ENCODE data around the gene BORCS8.

- no peak for TF ChIP-seq CTCF (IDR thresholded peaks at IDR 0.05; ENCODE audit: insufficient read depth, low read length)
- no peak for TF ChIP-seq POLR2AphosphoS5 (IDR thresholded peaks at IDR 0.05; ENCODE audit: low read depth)
These were observed 12.2 kb downstream of the BORCS8 start for GRCh38 chr19:19179548-19180441.

Data from HL-60 (cell line).